Suppressor macrophage (primary cell): ENCODE results near the gene LUC7L3.

ENCODE experiments used
- DNase-seq, 4 experiments: peaks; one replicate each; pipeline ENCODE4 v3.0.0-alpha.2; 2020 to 2022
- total RNA-seq, 17 experiments: gene quantifications; one replicate each; lab custom pipeline; 2026; ENCODE audit warnings: mixed read lengths in 6 of 17, inconsistent platforms in 3 of 17; lab: John Stamatoyannopoulos, UW

LUC7L3 gene, protein sequence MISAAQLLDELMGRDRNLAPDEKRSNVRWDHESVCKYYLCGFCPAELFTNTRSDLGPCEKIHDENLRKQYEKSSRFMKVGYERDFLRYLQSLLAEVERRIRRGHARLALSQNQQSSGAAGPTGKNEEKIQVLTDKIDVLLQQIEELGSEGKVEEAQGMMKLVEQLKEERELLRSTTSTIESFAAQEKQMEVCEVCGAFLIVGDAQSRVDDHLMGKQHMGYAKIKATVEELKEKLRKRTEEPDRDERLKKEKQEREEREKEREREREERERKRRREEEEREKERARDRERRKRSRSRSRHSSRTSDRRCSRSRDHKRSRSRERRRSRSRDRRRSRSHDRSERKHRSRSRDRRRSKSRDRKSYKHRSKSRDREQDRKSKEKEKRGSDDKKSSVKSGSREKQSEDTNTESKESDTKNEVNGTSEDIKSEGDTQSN
- 11.1 to 71.3 (median 31.2) reads per million in 17 experiments for total RNA-seq

DNA sequence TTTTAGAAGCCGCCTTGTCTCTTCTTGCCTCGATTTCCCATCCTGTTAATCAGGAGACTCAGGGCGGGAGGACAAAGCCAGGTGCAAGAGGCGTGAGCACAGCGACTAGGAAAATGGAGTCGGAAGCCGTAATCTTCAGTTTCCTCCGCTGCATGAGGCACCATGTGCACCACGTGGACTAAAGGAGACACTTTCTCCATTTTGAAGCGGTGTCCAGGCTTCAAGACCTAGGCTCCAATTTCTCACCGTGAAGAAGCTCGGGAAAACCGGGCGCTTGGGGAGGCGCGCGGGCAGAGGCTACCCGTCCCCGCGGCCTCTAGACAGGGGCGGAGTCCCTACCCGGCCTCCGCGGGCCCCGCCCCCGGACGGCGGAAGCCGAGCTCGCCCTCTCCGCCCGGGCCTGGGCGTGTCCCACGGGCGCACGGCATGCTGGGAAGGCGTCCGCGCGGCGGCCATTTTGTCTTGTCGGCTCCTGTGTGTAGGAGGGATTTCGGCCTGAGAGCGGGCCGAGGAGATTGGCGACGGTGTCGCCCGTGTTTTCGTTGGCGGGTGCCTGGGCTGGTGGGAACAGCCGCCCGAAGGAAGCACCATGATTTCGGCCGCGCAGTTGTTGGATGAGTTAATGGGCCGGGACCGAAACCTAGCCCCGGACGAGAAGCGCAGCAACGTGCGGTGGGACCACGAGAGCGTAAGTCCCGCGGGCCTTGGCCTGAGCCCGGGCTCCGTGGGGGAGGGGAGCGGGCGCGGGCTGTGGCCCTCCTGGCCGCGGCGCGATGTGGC is at the start of gene LUC7L3:
LUC7L3 (plus strand) TSS at position 460 of the 780 bp plus-strand sequence; CDS start at position 590, 130 bp downstream.
- peak; percentile 96 to 99 (median 98) for DNase-seq

DNA sequence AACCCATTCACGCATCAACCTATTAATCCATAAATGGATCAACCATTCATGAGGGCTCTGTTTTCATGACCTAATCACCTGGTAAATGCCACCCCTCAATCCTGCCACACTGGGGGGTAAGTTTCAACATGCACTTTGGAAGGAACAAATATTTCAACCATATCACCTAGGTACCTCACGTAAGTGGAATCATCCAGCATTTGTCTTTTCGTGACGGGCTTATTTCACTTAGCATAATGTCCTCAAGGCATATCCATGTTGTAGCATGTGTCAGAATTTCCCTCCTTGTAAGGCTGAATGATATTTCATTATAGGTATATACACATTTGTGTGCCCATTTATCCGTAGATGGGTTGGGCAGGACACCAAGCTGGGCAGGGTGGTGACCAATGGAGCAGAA is 47.3 kb upstream of the LUC7L3 start:
- no peak for DNase-seq

DNA sequence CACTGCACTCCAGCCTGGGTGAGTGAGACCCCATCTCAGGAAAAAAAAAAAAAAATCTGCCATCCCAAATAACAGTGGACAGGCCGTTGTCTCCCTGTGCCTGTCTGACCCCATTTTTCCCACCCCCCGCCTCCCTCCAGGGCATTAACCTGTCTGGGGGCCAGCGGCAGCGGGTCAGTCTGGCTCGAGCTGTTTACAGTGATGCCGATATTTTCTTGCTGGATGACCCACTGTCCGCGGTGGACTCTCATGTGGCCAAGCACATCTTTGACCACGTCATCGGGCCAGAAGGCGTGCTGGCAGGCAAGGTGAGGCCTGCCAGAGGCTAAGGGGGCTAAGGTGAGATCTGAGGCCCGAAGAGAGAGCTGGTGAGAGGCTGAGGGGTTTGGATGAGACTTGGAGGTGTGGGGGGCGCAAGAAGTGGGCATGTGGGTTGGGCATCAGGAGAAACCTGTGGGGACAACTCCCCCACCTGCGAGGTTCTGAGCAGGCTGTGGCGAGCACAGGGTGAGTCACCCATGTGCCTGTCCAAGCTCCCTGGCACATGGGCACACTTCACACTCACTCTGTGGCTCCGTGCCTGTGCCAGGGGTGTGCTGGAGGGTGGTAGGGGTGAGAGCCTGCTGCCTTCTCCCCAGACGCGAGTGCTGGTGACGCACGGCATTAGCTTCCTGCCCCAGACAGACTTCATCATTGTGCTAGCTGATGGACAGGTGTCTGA is 46.4 kb upstream of the LUC7L3 start:
- no peak for DNase-seq

DNA sequence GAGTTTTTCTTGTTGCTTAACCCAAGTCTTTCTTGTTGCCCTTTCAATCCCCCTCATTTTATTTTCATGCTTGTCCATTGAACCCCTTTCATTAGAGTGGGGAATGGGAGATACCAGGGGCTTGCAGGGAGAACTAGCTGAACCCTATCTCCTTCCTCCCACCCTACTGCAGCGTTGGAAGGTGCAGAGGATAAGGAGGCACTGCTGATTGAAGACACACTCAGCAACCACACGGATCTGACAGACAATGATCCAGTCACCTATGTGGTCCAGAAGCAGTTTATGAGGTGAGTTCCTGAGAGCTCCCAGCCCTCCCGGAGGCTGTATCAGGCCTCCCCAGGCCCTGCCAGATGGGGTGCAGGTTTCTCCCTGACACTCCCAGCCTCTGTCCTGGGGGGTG is 44.2 kb upstream of the LUC7L3 start:
- DNase-seq = no peak

DNA sequence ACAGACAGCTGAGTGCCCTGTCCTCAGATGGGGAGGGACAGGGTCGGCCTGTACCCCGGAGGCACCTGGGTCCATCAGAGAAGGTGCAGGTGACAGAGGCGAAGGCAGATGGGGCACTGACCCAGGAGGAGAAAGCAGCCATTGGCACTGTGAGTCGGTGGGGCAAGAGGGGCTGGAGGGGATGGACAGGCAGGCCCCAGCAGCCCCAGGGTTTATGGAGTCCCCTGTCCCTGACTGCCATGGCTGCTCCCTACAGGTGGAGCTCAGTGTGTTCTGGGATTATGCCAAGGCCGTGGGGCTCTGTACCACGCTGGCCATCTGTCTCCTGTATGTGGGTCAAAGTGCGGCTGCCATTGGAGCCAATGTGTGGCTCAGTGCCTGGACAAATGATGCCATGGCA is 43.8 kb upstream of the LUC7L3 start:
- DNase-seq = no peak

DNA sequence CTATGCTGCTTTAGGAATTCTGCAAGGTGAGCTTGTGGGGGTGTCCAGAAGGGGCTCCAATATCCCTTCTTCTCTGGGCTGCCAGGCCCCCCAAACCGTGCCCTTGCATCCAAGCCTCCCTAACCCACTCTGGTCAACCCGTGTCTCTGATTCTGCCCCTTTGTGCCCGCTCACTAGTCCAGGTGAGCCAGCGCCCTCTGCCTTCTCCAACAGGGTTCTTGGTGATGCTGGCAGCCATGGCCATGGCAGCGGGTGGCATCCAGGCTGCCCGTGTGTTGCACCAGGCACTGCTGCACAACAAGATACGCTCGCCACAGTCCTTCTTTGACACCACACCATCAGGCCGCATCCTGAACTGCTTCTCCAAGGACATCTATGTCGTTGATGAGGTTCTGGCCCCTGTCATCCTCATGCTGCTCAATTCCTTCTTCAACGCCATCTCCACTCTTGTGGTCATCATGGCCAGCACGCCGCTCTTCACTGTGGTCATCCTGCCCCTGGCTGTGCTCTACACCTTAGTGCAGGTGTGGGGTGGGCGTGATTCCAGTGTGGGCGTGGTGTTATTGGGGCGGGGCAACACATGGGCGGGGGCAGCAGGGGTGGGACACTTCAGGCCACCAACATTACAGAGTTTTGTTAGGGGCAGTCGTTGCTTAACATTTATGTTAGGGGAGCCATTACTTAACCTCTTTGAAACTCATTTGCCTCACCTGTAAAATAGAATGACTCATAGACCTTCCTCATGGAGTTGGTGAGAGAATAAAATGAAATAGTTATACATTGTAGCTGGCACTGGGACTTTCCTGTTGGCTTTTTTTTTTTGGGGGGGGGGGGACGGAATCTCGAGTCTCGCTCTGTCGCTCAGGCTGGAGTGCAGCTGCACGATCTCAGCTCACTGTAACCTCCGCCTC is 43.1 kb upstream of the LUC7L3 start:
- DNase-seq = no peak

DNA sequence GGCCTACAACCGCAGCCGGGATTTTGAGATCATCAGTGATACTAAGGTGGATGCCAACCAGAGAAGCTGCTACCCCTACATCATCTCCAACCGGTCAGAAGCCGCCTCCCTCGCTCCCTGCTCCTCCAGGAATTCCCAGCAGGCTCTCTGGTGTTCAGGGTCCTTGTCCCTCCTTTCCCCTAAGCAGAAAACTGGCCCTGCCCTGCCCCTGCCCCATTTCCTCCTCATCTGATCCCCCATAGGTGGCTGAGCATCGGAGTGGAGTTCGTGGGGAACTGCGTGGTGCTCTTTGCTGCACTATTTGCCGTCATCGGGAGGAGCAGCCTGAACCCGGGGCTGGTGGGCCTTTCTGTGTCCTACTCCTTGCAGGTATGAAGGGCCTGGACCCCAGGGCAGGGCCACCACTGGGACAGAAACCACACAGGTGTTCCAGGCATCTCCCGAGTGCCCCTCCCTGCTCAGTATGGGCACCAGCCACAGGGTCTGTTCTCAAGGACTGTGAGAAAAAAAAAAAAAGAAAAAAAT is 41.5 kb upstream of the LUC7L3 start:
- DNase-seq = no peak

DNA sequence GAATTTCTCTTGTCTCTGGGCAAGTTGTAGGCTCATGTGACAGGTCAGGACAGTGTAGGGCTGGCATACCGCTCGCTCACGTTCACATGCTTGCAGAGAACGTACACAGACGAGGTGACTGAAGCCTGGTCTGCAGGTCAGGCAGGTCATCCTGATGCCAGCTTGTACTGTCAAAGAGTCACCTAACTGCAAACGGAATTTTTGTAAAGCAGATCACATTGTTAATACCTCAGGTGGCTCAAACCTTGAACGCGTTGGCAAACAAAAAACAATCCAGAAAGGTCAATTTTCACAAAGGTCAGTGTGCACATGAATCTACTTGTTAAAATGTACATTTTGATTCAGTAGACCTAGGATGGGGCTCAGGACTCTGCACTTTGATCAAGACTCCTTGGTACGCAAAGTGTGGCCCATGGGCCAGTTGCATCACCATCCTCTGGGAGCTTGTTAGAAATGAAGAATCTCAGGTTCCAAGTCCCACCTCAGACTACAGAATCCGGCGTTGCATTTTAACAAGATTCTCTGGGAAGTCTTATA is 40.3 kb upstream of the LUC7L3 start:
- no peak for DNase-seq

DNA sequence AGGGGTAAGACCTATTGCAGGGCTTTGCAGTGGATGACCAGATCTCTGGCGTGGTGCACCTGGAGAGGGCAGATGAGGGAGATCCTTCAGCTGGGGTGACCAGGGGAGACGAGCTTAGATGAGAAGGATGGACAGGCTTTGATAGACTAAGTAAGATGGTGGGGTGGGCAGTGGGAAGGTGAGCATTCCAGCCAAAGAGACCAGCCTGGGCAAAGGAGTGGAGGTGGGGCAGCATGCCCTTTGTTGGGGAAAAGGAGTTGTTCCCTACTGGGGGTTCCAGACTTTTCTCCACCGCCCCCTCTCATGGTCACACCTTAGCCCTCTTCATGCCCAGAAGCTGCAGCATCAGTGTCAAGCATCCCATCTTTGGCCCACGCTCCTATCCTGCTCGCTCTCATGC is 39.3 kb upstream of the LUC7L3 start:
- DNase-seq = no peak

DNA sequence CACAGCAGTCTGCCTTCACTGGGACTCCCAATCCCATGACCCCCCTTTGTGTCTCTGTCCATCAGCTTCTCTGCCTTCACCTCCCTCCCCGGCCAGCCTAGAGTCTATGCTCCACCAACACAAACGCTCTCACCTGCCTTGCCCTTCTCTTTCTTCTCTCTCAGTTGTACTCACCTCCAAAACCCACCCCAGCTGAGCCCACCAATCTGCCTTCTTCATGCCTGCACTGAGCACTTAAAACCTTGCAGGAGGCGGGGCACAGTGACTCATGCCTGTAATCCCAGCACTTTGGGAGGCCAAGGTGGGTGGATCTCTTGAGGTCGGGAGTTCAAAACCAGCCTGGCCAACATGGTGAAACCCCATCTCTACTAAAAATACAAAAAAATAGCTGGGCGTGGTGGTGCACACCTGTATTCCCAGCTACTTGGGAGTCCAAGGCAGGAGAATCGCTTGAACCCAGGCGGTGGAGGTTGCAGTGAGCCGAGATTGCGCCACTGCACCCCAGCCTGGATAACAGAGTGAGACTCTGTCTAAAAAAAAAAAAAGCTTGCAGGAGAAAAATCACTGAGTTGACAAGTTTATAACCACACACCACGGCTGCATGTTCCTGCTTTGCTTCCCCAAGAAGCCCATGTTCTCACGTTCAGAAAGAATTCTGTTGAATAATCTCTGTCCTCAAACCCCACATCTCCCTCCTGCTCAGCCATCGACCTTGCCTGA is 38.7 kb upstream of the LUC7L3 start:
- DNase-seq = peak; percentile 42 to 77 (median 72)

DNA sequence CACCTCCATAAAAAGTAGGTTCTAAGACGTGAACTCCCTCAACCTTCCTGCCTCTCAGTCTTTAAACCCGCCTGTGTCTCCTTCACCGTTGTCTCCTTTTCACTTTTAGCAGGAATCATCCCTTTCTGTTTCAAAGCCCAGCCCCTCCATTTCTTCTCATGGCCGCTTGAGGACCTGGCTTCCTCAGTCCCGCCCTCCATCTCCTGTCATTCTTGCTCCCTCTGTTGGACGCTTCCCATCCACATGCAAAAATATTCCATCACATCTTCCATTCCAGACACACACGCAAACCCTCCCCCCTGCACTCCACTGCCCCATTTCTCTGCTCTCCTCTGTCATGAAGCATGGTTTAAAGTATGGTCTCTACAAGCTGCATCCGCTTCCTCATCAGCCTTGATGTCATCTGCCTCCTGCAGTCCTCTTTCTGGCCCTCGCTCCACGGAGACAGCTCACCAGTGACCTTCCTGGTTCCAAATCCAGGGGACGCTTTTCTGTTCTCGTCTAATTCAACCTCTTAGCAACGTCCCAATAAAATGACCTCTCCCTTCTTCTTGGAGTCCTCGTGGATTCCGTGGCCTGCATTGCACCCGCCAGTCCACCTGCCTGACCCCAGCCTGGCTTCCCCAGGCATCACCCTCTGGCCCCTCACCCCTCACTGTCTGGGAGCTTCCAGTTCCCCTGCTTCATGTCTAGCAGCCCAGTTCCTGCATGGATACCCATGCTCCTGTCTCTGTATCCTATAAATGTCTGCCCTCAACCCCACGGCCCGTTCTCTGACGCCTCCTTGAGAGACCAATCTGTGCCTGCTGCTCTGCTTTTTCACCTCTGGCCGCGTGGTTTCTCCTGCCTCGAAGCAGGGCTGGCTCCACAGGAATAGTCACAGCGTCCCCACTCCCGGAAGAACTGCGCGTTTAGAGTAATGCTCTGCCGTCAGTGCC is 37.9 kb upstream of the LUC7L3 start:
- peak; percentile 69 to 80 (median 80) for DNase-seq

DNA sequence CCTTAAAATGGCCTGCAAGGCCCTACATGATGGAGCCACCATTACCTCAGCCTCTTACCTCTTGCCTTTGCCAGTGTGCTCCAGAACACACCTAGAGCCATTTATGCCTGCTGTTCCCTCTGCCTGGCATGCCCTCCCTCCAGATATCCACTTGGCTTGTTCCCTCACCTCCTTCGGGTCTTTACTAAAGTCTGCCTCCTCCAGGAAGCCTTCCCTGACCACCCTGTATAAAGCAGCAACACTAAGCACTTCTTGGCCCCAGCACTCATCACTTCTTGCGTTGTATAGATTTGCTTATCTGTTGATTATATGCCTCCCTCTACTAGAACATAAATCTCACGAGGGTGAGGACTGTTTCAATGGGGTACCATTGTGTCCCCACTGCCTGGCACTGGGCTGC is 37.0 kb upstream of the LUC7L3 start:
- no peak for DNase-seq

DNA sequence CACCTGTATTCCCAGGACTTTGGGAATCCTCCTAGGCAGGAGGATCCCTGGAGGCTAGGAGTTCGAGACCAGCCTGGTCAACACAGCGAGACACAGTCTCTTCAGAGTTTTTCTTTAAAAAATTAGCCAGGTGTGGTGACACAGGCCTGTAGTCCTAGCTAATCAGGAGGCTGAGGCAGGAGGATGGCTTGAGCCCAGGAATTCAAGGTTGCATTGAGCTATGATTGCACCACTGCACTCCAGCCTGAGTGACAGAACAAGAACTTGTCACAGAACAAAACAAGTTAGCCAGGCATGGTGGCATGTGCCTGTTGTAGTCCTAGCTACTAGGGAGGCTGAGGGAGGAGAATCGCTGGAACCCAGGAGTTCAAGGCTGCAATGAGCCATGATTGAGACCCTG is 36.5 kb upstream of the LUC7L3 start:
- no peak for DNase-seq

DNA sequence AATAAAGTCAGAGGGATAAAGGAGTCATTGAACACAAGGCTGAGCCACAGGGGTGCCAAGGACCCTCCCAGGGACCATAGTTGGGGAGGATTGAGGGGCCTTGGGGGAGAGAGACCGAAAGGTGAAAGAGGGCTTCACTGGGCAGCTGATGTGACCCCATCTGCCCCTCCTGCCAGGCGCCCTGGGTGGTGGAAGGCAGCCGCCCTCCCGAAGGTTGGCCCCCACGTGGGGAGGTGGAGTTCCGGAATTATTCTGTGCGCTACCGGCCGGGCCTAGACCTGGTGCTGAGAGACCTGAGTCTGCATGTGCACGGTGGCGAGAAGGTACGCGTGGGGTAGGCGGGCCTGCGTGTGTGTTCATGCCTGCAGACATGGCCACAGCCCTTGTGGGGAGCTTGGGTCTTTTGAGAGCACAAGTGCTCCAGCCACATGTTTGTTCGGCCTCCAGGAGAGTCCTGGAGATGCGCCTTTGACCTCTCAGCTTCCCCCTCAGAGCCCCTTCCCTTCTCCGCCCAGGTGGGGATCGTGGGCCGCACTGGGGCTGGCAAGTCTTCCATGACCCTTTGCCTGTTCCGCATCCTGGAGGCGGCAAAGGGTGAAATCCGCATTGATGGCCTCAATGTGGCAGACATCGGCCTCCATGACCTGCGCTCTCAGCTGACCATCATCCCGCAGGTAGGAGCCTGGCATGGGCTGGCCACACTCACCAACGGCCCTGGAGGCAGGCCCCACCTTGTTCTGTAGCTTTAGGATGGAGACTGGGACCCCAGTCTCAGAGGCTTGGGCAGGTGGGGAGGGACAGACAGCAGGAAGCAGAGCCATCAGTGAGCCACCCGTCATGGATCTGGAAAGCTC is 35.7 kb upstream of the LUC7L3 start:
- DNase-seq = no peak

DNA sequence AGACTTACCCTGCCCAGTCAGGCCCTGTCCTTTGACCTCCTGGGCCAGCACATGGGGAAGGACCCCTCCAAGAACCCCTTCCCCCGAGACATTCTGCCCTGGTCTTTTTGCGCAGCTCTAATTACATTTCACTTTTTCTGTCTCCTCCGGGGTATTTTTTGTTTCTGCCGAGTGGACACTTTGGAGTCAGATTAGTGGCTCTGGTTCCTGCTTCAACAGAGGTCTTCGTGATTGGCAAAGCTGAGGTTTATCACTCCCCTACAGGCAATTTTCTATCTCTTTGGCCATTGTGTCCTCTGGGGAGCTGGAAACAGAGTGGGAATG is 35.2 kb upstream of the LUC7L3 start:
- no peak for DNase-seq

DNA sequence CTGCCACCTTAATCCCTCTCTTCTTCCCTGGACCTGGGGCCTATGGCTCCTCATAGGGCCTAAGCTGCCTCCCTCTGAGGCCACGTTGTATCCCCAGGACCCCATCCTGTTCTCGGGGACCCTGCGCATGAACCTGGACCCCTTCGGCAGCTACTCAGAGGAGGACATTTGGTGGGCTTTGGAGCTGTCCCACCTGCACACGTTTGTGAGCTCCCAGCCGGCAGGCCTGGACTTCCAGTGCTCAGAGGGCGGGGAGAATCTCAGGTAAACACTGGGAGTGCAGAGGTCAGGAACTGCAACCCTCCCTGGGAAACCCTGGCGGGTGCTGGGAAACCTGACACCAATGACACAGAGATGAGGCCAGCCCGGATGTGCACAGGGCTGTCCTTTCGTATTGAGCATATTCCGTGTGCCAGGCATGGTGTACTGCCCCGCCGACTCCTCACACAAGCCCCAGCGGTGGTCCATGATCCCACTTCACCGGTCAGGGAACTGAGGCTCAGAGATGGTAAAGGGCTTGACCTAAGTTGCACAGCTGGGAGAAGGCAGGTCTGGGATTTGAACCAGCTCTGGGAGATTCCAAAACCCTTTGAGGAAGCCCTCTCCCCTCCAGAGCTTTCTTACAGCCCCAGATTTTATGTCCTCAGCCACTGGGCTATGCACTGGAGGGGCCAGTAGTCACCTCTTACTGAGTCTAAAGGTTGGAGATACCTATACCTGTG is 34.6 kb upstream of the LUC7L3 start:
- no peak for DNase-seq

DNA sequence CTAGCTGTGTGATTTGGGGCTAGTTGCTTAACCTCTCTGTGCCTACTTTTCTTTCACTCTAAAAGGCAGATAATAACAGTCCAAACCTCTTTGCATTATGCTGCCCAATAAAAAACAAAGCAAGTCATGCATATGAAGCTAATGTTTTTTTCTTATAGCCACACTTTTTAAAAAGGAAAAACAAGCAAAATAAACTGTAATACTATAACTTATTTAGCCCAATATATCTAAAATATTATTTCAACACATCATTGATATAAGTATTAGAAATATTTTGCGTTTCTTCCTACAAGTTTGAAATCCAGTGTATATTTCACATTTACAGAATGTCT is 34.1 kb upstream of the LUC7L3 start:
- no peak for DNase-seq
